H9 (cell line): ENCODE data around the gene SPDYE6. TPM values are rescaled to one million over a fixed set of nuclear protein-coding genes. Genes with fewer than 3 reads are reported as not detected.

Experiments used
- DNase-seq: peaks from one replicate; pipeline ENCODE4 v3.0.0-alpha.2; 2017
- H2AFZ ChIP-seq: one replicate; pipeline ENCODE4 v1.6.1; 2013; ENCODE audit warnings: mild to moderate bottlenecking, low read length, control low read depth, moderate library complexity
- H2AK5ac ChIP-seq: 2 replicates; pipeline ENCODE4 v1.6.1; 2013; ENCODE audit warnings: low read length, control low read depth, mixed read lengths; ENCODE audit not compliant: insufficient read length
- H2BK120ac ChIP-seq: one replicate; pipeline ENCODE4 v1.6.1; 2013; ENCODE audit warnings: low read depth, mild to moderate bottlenecking, low read length, control low read depth, inconsistent platforms; ENCODE audit not compliant: poor library complexity, severe bottlenecking
- H2BK12ac ChIP-seq: 2 replicates; pipeline ENCODE4 v1.6.1; 2013; ENCODE audit warnings: low read length, control low read depth, mixed read lengths, low read depth; ENCODE audit not compliant: insufficient read length
- H2BK15ac ChIP-seq: 2 replicates; pipeline ENCODE4 v1.6.1; 2013; ENCODE audit warnings: low read depth, low read length, control low read depth
- H2BK20ac ChIP-seq: one replicate; pipeline ENCODE4 v1.6.1; 2013; ENCODE audit warnings: low read depth, mild to moderate bottlenecking, low read length, control low read depth, inconsistent platforms; ENCODE audit not compliant: poor library complexity, severe bottlenecking
- H2BK5ac ChIP-seq: 2 replicates; pipeline ENCODE4 v1.6.1; 2013; ENCODE audit warnings: low read length, control low read depth, mixed read lengths; ENCODE audit not compliant: insufficient read length
- H3K14ac ChIP-seq: 2 replicates; pipeline ENCODE4 v1.6.1; 2013; ENCODE audit warnings: low read length, control low read depth; ENCODE audit not compliant: insufficient read depth
- H3K18ac ChIP-seq: 2 replicates; pipeline ENCODE4 v1.6.1; 2013; ENCODE audit warnings: low read depth, mild to moderate bottlenecking, mixed read lengths, low read length, control low read depth; ENCODE audit not compliant: insufficient read length
- H3K23ac ChIP-seq: 2 replicates; pipeline ENCODE4 v1.6.1; 2013; ENCODE audit warnings: low read length, control low read depth, mixed read lengths, low read depth; ENCODE audit not compliant: insufficient read length
- H3K23me2 ChIP-seq: 2 replicates; pipeline ENCODE4 v1.6.1; 2013; ENCODE audit warnings: low read depth, mild to moderate bottlenecking, mixed read lengths, low read length, control low read depth; ENCODE audit not compliant: insufficient read length, poor library complexity, severe bottlenecking
- H3K27ac ChIP-seq: 2 replicates; pipeline ENCODE4 v1.5.1; 2013; ENCODE audit warnings: low read length, control low read depth, mixed read lengths, low read depth; ENCODE audit not compliant: insufficient read length
- H3K27me3 ChIP-seq: 2 replicates; pipeline ENCODE4 v1.6.1; 2013; ENCODE audit warnings: low read length, control low read depth, inconsistent platforms; ENCODE audit not compliant: insufficient read depth
- H3K4ac ChIP-seq: 2 replicates; pipeline ENCODE4 v1.6.1; 2013; ENCODE audit warnings: low read depth, mild to moderate bottlenecking, control low read depth, inconsistent platforms, low read length, moderate library complexity
- H3K4me1 ChIP-seq: 2 replicates; pipeline ENCODE4 v1.6.1; 2013; ENCODE audit warnings: low read length, control low read depth, inconsistent platforms; ENCODE audit not compliant: insufficient read depth
- H3K4me2 ChIP-seq: 2 replicates; pipeline ENCODE4 v1.6.1; 2013; ENCODE audit warnings: low read length, control low read depth, mixed read lengths; ENCODE audit not compliant: insufficient read length, insufficient read depth
- H3K56ac ChIP-seq: 2 replicates; pipeline ENCODE4 v1.6.1; 2013; ENCODE audit warnings: low read depth, mild to moderate bottlenecking, mixed read lengths, low read length, control low read depth; ENCODE audit not compliant: insufficient read length
- H3K79me1 ChIP-seq: 2 replicates; pipeline ENCODE4 v1.6.1; 2013; ENCODE audit warnings: low read depth, mild to moderate bottlenecking, moderate library complexity, low read length, control low read depth, inconsistent platforms; ENCODE audit not compliant: insufficient read depth, poor library complexity, severe bottlenecking
- H3K79me2 ChIP-seq: 2 replicates; pipeline ENCODE4 v1.6.1; 2013; ENCODE audit warnings: low read length, control low read depth, inconsistent platforms; ENCODE audit not compliant: insufficient read depth
- H3K9ac ChIP-seq: 2 replicates; pipeline ENCODE4 v1.6.1; 2013; ENCODE audit warnings: low read length, control low read depth, mixed read lengths; ENCODE audit not compliant: insufficient read length; ENCODE audit errors: extremely low read depth
- H3K9me3 ChIP-seq: one replicate; pipeline ENCODE4 v1.6.1; 2013; ENCODE audit warnings: low read depth, low read length, inconsistent platforms; ENCODE audit not compliant: control insufficient read depth
- H3T11ph ChIP-seq: one replicate; pipeline ENCODE4 v1.6.1; 2013; ENCODE audit warnings: mild to moderate bottlenecking, low read length, control low read depth, inconsistent platforms
- H4K20me1 ChIP-seq: one replicate; pipeline ENCODE4 v1.6.1; 2013; ENCODE audit not compliant: control insufficient read depth, insufficient read length, insufficient read depth
- H4K5ac ChIP-seq: 2 replicates; pipeline ENCODE4 v1.6.1; 2013; ENCODE audit warnings: low read depth, mild to moderate bottlenecking, mixed read lengths, low read length, control low read depth; ENCODE audit not compliant: insufficient read length
- H4K8ac ChIP-seq: replicated peaks from 2 replicates; pipeline ENCODE4 v1.6.1; 2013; ENCODE audit warnings: low read length, control low read depth, mixed read lengths, low read depth; ENCODE audit not compliant: insufficient read length
- H4K91ac ChIP-seq: 2 replicates; pipeline ENCODE4 v1.6.1; 2013; ENCODE audit warnings: low read depth, mild to moderate bottlenecking, moderate library complexity, mixed read lengths, low read length, control low read depth; ENCODE audit not compliant: insufficient read length
- H3K27ac Mint-ChIP-seq, 3 experiments: 2 replicates in 2 of 3; 3 replicates in 1 of 3; pipeline ENCODE4 v1.8.0; 2020 to 2021; ENCODE audit warnings: mixed read lengths in 3 of 3, mild to moderate bottlenecking in 1 of 3, moderate library complexity in 1 of 3
- H3K27me3 Mint-ChIP-seq: 2 replicates; pipeline ENCODE4 v1.8.0; 2021; ENCODE audit warnings: low read depth, mild to moderate bottlenecking, moderate library complexity, mixed read lengths
- H3K36me3 Mint-ChIP-seq, 3 experiments: 2 replicates in 2 of 3; 3 replicates in 1 of 3; pipeline ENCODE4 v1.8.0; 2020 to 2021; ENCODE audit warnings: low read depth in 3 of 3, mixed read lengths in 3 of 3; ENCODE audit not compliant: insufficient read depth in 1 of 3
- H3K4me1 Mint-ChIP-seq, 2 experiments: 2 replicates each; pipeline ENCODE4 v1.8.0; 2020; ENCODE audit warnings: mixed read lengths in 2 of 2
- H3K4me3 Mint-ChIP-seq, 2 experiments: 2 replicates in 1 of 2; 3 replicates in 1 of 2; pipeline ENCODE4 v1.8.0; 2020 to 2021; ENCODE audit warnings: mild to moderate bottlenecking in 2 of 2, mixed read lengths in 2 of 2, moderate library complexity in 1 of 2
- H3K9me3 Mint-ChIP-seq, 2 experiments: 2 replicates in 1 of 2; 3 replicates in 1 of 2; pipeline ENCODE4 v1.8.0; 2020; ENCODE audit warnings: mild to moderate bottlenecking in 2 of 2, mixed read lengths in 2 of 2, moderate library complexity in 1 of 2
- WGBS: extraction: QIAGEN DNeasy Blood & Tissue Kit; methylation state at CpG from one replicate; pipeline ENCODE4 v1.1.7; 2013; ENCODE audit warnings: missing lambda C conversion rate, low lambda C conversion rate, mixed read lengths; ENCODE audit not compliant: insufficient read length; ENCODE audit errors: extremely low coverage; 5-methylcytosine and 5-hydroxymethylcytosine counted together
- total RNA-seq: library from RNA; stranded (reverse); gene quantifications from 2 replicates; pipeline ENCODE4 v1.2.1, GENCODE V29; 2021
- TF ChIP-seq, protein P1 (sequence below): fragments of 200-600 bp; sonication (generic); conservative IDR thresholded peaks from 3 replicates; pipeline ENCODE4 v1.8.0; 2021; ENCODE audit warnings: antibody characterized with exemption, mild to moderate bottlenecking

Gene SPDYE6
- total RNA-seq, 1 experiment from 2014 or later: not detected

DNA sequence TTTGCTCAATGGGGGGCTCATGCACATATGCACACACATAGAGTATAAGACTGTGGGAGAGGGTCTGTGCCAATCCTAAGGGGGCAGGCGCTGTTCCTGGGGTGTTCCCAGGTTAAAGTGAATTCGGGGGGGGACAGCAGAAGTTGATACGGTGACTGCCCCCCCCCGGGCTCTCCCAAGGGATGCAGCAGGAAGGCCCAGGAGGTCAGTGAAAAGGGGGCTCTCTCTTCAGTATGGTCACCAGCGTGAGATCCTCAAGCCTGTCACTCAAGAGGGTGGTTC is 32.4 kb downstream of the SPDYE6 start:
- Histone ChIP-seq H2BK15ac (no peak overlapping the region), H4K91ac (no peak overlapping the region)

More for the DNA sequence above, 32.4 kb downstream of the SPDYE6 start:
- peaks cover 0 to 2% (median 0%) of the 10 kb centered on the region in 3 experiments; a peak in 1 of 7 replicates for H3K36me3 Mint-ChIP-seq
- peaks cover 8 to 18% of the 10 kb centered on the region in 2 experiments for H3K4me1 Mint-ChIP-seq
- Histone ChIP-seq H3K27ac (no peak overlapping the region), H3K23ac (no peak overlapping the region), H2AK5ac (no peak overlapping the region), H3K79me2 (no peaks in the 10 kb centered on the region), H2AFZ (no peak overlapping the region), H2BK20ac (no peak overlapping the region), H3K79me1 (no peaks in the 10 kb centered on the region), H2BK5ac (no peak overlapping the region), H3K9ac (no peak overlapping the region), H2BK120ac (no peak overlapping the region), H4K5ac (no peak overlapping the region), H3K27me3 (no peaks in the 10 kb centered on the region), H3K23me2 (no peaks in the 10 kb centered on the region), H3K4me1 (no peaks in the 10 kb centered on the region; the same call in 1 of the 2 replicates), H3K14ac (no peak overlapping the region), H3K18ac (no peak overlapping the region), H3K9me3 (no peaks in the 10 kb centered on the region), H4K8ac (no peak overlapping the region), H3T11ph (no peak overlapping the region), H2BK12ac (no peak overlapping the region), H3K4ac (no peak overlapping the region), H3K4me2 (no peak overlapping the region), H4K20me1 (no peaks in the 10 kb centered on the region), H3K56ac (no peak overlapping the region)
- TF ChIP-seq, protein P1, sequence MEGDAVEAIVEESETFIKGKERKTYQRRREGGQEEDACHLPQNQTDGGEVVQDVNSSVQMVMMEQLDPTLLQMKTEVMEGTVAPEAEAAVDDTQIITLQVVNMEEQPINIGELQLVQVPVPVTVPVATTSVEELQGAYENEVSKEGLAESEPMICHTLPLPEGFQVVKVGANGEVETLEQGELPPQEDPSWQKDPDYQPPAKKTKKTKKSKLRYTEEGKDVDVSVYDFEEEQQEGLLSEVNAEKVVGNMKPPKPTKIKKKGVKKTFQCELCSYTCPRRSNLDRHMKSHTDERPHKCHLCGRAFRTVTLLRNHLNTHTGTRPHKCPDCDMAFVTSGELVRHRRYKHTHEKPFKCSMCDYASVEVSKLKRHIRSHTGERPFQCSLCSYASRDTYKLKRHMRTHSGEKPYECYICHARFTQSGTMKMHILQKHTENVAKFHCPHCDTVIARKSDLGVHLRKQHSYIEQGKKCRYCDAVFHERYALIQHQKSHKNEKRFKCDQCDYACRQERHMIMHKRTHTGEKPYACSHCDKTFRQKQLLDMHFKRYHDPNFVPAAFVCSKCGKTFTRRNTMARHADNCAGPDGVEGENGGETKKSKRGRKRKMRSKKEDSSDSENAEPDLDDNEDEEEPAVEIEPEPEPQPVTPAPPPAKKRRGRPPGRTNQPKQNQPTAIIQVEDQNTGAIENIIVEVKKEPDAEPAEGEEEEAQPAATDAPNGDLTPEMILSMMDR: no peak
- DNase-seq: no peak
- no peaks in the 10 kb centered on the region for H3K9me3 Mint-ChIP-seq
- no peak overlapping the region for H3K27ac Mint-ChIP-seq
- peaks cover 27% of the 10 kb centered on the region for H3K27me3 Mint-ChIP-seq
- H3K4me3 Mint-ChIP-seq: no peak overlapping the region
- no CpG with 5 or more reads among the region's 5 CpGs for WGBS
